Activated CD4-positive, alpha-beta T cell treated with anti-CD3 and anti-CD28 coated beads for 24 hours (primary cell): ENCODE data around the gene COL9A3.

Experiments used
- DNase-seq, 2 donors: peaks; one replicate each; pipeline ENCODE4 v3.0.0-alpha.2; 2020; ENCODE audit warnings: low read depth in 2 of 2

Gene COL9A3

DNA sequence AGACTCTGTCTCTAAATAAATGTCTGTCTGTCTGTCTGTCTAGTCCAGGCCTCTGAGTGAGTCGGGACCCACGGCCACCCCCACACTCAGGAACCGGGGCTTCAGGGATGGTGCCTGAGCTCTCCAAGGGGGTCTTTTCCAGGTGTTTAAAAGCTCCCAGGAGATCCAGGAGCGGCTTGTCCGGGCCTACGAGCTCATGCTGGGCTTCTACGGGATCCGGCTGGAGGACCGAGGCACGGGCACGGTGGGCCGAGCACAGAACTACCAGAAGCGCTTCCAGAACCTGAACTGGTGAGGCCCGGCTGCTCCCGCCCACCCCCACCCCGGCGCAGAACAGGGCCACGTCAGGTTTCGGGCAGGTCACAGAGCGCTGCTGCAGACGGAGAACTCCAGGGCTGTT lies 5.5 kb upstream of the COL9A3 start:
- DNase-seq, result no peak

DNA sequence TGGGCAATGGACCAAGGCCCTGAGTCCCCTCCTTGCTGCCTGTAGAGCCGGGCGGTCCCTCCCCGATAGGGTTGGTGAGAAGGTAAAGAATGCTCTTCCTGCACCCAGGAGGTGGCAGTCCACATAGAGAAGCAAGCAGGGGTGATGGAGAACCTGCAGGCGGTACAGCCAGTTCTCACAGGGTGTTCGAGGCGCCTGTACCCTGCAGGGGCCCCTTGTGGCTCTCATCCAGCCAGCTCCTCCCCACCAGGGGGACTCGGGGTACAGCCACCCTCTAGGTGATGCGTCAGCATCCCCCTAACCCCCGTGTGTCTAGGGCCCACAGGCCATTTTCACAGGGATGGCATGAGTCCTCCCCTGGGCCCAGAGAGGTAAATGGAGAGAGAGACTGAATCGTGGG lies 5.1 kb upstream of the COL9A3 start:
- no peak for DNase-seq

- no peak for DNase-seq
Measured at GRCh38 chr20:62812181-62812906, 4.5 kb upstream of the COL9A3 start.

GRCh38 chr20:62812907-62813200 lies 4.0 kb upstream of the COL9A3 start:
- DNase-seq, result no peak

GRCh38 chr20:62813588-62813987 lies 3.3 kb upstream of the COL9A3 start:
- no peak for DNase-seq

DNA sequence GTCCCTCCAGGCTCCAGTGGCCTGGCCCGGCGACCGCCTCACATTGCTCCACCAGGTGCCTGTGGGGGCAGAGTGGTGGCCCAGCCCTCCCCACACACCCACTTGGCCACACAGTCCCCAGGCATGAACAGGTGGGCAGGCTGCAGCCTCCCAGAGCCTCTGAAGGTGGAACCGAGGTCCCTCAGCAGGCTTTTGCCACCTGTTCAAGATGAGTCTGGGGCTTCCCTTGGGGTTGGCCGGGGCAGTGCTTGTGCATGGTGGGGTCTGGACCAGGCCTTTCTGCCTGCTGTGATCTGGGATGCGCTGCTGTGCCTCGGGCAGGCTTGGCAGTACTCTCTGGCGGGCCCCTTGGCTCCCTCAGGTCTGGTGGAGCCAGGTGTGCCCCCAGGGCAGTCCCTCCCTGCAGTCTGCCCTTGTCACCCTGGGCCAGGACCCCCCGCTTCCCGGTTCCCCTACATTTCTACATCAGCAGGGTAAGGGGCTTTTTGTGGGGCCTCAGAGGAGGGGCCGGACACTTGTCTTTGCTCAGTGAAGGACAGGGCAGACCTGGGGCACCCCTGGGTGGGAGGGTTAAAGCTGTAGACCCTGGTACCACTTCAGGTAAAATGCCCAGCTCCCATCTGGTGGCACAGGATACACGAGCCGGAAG lies 2.7 kb upstream of the COL9A3 start:
- DNase-seq, result no peak

GRCh38 chr20:62814709-62815065 lies 2.2 kb upstream of the COL9A3 start:
- no peak for DNase-seq

DNA sequence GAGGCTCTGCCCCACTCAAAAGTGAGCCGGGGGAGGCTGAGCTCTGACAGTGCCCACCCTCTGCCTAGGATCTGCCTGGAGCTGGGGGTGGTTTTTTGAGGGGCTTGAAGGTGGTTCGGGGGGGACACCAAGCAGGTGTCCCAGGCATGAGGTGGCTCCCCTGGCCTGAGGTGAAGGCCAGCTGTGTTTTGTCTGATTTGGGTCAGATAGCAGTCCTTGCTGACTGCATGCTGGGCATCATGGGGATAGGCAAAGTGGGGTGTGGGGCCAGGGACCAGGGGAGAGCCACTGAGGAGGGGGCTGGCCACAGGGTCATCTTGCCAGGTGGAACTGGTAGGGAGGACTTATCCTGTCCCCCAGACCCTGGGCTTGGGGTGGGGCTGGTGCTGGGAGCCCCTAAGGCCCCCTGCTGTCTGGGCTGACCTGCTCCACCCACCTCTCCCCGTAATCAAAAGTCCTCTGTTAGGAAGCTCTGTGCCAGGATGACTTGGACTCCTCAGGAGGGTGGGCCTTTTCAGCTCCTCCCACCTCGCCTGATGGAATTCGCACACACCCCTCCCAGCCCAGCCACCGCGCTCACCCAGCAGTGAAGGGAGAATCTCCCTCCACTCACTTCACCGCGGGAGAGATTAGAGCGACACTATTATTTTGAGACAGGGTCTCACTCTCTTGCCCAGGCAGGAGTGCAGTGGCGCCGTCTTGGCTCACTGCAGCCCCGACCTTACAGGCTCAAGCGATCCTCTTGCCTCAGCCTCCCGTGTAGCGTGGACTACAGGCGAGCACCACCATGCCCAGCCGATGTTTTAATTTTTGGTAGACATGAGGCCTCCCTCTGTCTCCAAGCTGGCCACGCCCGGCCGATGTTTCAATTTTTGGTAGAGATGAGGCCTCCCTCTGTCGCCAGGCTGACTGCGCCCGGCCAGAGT lies 1.5 kb upstream of the COL9A3 start:
- DNase-seq, result no peak

DNA sequence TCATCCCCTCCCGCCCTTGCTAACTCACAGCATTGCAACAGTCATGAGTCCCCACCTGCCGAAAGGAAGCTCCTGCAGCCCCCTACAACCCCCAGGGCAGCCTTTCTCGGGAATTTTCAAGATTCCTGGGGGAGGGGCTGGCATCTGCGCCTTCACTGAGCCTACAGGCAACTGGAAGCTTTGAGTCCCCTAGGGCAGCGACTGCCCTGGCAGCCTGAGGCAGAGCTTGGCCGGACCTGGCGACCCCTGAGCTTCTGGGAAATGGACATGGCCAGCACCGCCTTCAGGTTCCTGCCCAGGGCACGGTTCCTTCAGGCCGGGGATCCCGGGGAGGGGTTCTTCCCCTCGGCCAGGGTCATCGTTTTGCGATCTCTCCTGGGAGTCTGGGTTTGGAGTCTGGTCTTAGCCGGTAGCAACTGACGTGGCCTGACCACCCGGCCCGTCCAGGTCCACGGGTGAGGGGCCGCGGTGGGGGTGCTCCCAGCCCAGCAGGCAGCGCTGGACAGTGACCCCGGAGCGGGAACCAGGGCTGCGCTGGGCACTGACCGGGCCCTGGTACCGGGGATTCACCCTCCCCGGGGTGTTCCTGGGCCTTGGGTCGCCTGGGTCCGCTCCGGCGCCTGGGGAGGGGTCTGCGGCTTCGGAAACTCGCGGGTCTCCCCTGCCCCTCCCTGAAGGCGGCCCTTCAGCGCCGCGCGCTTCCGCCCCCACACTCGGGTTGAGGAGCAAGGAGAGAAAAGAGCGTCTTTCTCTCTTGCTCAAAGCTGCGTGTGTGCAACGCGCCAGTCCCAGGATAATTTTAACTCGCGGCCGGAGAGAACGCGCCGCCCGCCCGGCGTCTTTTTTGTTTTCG lies 593 bp upstream of the COL9A3 start:
- DNase-seq, result no peak

GRCh38 chr20:62817975-62818591 lies 1.2 kb downstream of the COL9A3 start:
- DNase-seq, result no peak

GRCh38 chr20:62818592-62819493 lies 2.0 kb downstream of the COL9A3 start:
- DNase-seq, result no peak

DNA sequence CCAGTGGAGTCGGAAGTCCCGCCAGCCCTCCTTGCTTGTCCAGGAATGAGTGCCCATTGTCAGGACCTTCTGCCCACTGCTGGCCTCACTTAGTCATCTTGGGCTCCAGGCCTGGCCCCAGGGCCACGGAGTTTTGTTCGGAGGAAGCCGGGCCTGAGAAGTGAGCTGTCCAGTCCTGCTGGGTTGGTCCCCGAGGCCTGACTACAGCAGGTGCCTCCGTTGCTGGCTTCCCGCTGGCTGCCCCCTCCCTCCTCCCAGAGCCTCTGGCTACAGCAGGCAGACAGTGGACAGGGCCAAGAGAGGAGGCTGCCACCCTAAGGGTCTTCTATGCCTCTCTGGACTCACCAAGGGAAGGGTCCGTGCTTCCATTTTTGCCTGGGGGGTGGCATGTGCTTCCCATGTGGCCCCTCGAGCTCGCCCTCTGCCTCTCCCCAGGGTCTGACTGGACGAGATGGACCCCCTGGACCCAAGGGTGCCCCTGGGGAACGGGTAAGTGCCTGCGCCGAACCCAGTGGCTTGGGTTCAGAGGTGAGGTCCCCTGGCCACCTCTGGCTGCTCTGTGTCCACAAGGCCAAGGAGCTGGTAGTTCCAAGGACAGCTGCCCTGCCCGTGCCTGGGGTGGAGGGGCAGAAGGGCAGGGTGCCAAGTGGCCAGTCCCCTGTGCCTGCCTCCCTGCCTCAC lies 2.8 kb downstream of the COL9A3 start:
- no peak for DNase-seq

DNA sequence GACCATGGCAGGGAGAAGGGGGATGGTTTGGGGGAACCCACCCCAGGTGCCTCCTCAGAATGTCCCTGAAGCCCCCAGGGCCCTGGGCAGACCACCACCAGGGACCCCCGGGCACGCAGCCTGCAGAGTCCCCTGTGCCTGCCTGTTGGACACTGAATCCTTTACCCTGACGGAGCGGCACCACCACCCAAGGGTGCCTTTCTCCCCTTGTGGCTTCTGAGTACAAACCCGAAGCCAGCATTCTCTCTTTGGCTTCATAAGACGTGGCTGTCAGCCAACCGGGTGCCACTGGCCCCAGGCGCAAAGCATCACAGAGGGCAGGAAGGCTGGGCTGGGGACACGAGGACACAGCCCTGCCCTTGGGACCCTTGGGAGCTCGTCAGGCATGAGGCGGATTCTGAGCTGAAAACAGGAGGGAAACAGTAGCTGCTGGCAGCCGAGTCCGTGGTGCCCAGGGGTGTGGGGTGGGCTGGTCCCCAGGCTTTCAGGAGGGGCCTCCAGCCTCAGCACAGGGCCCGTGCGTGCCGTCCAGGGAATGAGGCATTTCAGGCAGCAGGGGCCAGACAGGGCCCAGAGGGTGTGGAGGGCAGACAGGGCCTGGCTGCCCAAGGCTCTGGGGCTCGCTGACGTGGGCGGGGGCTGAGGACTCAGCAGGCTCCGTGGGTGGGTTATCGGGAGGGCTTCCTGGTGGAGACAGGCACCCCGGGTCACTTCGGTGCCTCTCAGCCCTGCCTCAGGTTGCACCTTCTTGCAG lies 3.5 kb downstream of the COL9A3 start:
- DNase-seq, result no peak

GRCh38 chr20:62820962-62821725 lies 4.3 kb downstream of the COL9A3 start:
- DNase-seq, result no peak

DNA sequence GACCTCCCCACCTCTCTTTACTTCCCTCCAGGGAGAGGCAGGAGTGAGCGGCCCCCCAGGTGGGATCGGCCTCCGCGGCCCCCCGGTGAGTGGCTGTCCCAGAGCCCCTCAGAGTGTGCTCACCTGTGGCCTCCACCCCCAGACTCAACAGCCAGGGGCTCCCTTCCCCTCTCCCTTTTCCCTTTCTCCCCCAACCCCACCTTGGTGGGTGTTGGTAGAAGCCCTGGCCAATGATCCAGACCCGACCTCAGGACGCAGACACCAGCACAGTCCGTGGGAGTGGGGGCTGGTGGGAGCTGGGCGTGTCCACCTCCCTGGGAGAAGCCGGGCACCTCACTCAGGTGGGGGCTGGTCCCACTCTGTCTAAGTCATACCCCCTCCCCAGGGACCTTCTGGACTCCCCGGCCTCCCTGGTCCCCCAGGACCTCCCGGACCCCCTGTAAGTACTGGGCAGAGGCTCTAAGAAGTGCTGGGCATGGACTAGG lies 4.9 kb downstream of the COL9A3 start:
- no peak for DNase-seq

GRCh38 chr20:62822239-62822787 lies 5.5 kb downstream of the COL9A3 start:
- DNase-seq, result no peak

DNA sequence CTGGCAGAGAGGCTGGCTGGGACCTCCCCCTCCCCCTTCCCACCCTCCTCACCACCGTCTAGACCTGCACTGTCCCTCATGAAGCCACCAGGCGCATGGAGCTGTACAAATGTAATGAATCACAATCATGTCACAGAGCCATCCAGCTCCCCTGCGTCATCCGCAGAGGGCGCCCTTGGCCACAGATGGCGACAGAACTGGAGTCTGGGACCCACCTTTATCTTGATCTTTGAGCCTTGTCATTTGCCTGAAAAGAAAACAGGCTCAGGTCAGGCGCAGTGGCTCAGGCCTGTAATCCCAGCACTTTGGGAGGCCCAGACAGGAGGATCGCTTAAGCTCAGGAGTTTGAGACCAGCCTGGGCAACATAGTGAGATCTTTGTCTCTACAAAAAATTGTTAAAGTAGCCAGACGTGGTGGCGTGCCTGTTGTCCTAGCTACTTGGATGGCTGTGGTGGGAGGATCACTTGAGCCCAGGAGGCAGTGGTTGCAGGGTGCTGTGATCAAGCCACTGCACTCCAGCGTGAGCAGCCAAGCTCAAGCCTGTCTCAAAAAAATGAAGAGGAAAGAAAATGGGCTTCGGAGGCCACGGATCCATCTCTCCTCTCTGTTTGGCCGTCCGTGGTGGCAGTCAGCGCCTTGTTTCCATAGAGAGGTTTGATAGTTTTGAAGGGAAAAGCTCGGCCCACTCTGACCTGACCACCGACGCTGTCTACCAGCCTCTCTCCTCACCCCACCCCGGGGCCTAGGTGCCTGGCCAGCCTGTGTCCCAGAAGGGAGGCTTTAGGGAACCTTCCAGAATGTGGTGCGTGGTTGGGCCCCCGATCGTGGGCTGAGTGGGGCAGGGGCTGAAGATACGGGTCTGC lies 6.2 kb downstream of the COL9A3 start:
- no peak for DNase-seq
